Lower leg skin (tissue), 4 donors: ENCODE results near the gene CLDN9. TPM values are rescaled to one million over a fixed set of nuclear protein-coding genes. Genes with fewer than 3 reads are reported as not detected.
"Not testable (repeated sequence)": the region's sequence is repeated elsewhere in the genome, so short reads cannot be mapped to it uniquely, and the experiment has no call there.

ENCODE experiments used
- DNase-seq, 2 donors: peaks; one replicate each; pipeline ENCODE4 v3.0.0-alpha.2; 2019; ENCODE audit warnings: low spot score in 2 of 2
- H3K4me3 ChIP-seq: fragments of 200-600 bp; sonication (generic); 2 replicates; pipeline ENCODE4 v1.5.1; 2017; ENCODE audit warnings: mild to moderate bottlenecking, low read depth; ENCODE audit not compliant: poor library complexity, severe bottlenecking
- POLR2A ChIP-seq, 2 donors: fragments of 450-650 bp; IDR thresholded peaks; one replicate each; pipeline ENCODE4 v1.6.1; 2016 to 2017; ENCODE audit warnings: antibody characterized with exemption in 2 of 2, mild to moderate bottlenecking in 1 of 2, moderate library complexity in 1 of 2
- WGBS, 2 donors: methylation state at CpG; one replicate each; pipeline ENCODE4 v1.1.5; 2018; 5-methylcytosine and 5-hydroxymethylcytosine counted together
- intact Hi-C: fragments of 100-400 bp; cut with DNase I; formaldehyde crosslinking; loops from one replicate; pipeline ENCODE4 v1.15.0; 2023; ENCODE audit warnings: low total_unique reads
- total RNA-seq, 4 donors: library from RNA; depleted of rRNA; stranded (reverse); fragments of >200 nt; gene quantifications; one replicate each; pipeline ENCODE4 v1.1.0, GENCODE V29; 2016
- TF ChIP-seq, protein P1 (sequence below), 3 donors: fragments of 450-650 bp; IDR thresholded peaks; one replicate each; pipeline ENCODE4 v1.5.1; 2016; ENCODE audit warnings: antibody characterized with exemption in 3 of 3, mild to moderate bottlenecking in 3 of 3, moderate library complexity in 2 of 3

CLDN9 gene
- total RNA-seq, 4 donors from 2014 or later: 0.15 to 0.23 TPM; not detected in 2

DNA sequence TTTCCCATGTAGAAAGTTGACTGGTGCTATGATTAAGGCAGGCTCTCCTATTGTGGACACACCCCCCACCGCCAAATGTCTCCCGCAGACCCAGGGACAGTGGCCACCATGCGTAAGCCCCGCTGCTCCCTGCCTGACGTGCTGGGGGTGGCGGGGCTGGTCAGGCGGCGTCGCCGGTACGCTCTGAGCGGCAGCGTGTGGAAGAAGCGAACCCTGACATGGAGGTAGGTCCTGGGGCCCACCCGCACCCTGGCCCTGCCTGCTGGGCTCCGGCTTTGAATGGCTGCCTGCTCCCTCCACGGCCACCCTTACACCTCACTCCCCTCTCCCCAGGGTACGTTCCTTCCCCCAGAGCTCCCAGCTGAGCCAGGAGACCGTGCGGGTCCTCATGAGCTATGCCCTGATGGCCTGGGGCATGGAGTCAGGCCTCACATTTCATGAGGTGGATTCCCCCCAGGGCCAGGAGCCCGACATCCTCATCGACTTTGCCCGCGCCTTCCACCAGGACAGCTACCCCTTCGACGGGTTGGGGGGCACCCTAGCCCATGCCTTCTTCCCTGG, 37.3 kb downstream of the CLDN9 start:
- no peak for DNase-seq
- intact Hi-C loops: no loop called here
- TF ChIP-seq POLR2A (IDR thresholded peaks at IDR 0.05): no peak
- TF ChIP-seq, protein P1, sequence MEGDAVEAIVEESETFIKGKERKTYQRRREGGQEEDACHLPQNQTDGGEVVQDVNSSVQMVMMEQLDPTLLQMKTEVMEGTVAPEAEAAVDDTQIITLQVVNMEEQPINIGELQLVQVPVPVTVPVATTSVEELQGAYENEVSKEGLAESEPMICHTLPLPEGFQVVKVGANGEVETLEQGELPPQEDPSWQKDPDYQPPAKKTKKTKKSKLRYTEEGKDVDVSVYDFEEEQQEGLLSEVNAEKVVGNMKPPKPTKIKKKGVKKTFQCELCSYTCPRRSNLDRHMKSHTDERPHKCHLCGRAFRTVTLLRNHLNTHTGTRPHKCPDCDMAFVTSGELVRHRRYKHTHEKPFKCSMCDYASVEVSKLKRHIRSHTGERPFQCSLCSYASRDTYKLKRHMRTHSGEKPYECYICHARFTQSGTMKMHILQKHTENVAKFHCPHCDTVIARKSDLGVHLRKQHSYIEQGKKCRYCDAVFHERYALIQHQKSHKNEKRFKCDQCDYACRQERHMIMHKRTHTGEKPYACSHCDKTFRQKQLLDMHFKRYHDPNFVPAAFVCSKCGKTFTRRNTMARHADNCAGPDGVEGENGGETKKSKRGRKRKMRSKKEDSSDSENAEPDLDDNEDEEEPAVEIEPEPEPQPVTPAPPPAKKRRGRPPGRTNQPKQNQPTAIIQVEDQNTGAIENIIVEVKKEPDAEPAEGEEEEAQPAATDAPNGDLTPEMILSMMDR (IDR thresholded peaks at IDR 0.05): no peak
- H3K4me3 ChIP-seq: no peak overlapping the region
- 74 to 79% methylated on average over 18 to 26 of the region's 26 CpGs for WGBS, 2 donors

DNA sequence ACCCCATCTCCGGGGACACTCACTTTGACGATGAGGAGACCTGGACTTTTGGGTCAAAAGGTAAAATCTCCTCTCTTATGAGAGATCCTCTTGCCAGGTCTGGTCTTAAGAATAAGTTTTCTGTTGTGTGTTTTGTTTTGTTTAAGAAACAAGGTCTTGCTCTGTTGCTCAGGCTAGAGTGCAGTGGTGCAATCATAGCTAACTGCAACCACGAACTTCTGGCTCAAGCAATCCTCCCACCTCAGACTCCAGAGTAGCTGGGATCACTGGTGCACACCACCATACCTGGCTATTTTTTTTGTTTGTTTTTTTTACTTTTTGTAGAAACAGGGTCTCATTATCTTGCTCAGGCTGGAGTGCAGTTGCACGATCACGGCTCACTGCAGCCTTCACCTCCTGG, 37.8 kb downstream of the CLDN9 start:
- no peak for DNase-seq
- 84 to 86% methylated on average over 5 of the region's 5 CpGs for WGBS, 2 donors
- H3K4me3 ChIP-seq: no peak overlapping the region
- intact Hi-C loops: no loop called here
- TF ChIP-seq, protein P1 (IDR thresholded peaks at IDR 0.05): no peak
- no peak for TF ChIP-seq POLR2A (IDR thresholded peaks at IDR 0.05)

- no peak overlapping the region for H3K4me3 ChIP-seq
- no peak for DNase-seq
- 53 to 62% methylated on average over 4 of the region's 4 CpGs for WGBS, 2 donors
- TF ChIP-seq, protein P1 (IDR thresholded peaks at IDR 0.05): no peak
- no peak for TF ChIP-seq POLR2A (IDR thresholded peaks at IDR 0.05)
- intact Hi-C loops: no loop called here
These were observed 38.3 kb downstream of the CLDN9 start for GRCh38 chr16:3051009-3051408.

- TF ChIP-seq, protein P1 (IDR thresholded peaks at IDR 0.05): no peak
- TF ChIP-seq POLR2A (IDR thresholded peaks at IDR 0.05): no peak
- H3K4me3 ChIP-seq: no peak overlapping the region
- DNase-seq: no peak
- WGBS, 2 donors: 65 to 86% methylated on average over 9 of the region's 9 CpGs
- intact Hi-C loops: no loop called here
These were observed 38.8 kb downstream of the CLDN9 start for GRCh38 chr16:3051494-3051893.

DNA sequence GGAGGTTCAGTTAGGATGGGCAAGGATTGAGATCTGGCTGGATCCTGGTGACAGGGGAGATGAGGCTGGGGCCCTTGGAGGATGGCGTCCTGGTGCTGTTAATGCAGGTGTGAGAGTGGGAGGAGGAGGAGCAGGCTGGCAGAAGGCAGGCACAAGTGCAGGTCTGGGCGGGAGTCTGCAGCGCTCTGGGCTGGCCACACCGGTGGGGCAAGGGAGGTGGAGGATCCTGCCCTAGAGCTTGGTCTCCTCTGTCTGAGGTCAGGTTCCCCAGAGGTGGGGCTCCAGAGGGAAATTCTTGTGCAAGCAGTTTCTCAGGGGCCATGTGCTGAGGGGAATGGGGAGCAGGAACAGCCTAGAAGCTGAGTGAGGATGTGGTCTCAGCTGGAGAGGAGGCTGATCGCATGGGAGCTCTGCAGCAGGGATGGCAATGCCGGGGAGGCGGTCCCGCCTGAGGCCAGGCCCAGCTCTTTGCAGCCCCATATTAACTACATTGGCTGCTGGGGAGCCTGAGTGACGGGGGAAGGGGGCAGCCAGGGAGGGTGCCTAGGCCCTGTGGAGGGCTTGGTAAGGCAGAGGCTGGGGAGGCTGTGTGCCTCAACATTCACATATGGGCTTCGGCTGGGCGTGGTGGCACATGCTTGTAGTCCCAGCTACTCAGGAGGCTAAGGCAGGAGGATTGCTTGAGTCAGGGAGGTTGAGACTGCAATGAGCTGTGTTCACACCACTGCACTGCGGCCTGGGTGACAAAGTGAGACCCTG, 40.0 kb downstream of the CLDN9 start:
- WGBS, 2 donors: 71 to 77% methylated on average over 7 to 10 of the region's 12 CpGs
- H3K4me3 ChIP-seq, intact Hi-C loops, DNase-seq: not testable (repeated sequence)

- DNase-seq, H3K4me3 ChIP-seq, intact Hi-C loops: not testable (repeated sequence)
- whole genome bisulfite sequencing, 2 donors: 93 to 96% methylated on average over 7 of the region's 13 CpGs
These were observed 40.6 kb downstream of the CLDN9 start for GRCh38 chr16:3053330-3053710.
